RWPE2 (cell line): Measurements from ENCODE around the gene PTPRCAP.

Experiments used
- ATAC-seq: fragments of 200-7000 bp; cut with Tn5 transposase; 3 replicates; pipeline ENCODE4 v1.9.1; 2021; ENCODE audit warnings: low read depth
- DNase-seq: peaks from one replicate; pipeline ENCODE4 v3.0.0-alpha.2; 2020; ENCODE audit warnings: low spot score
- H3K27ac ChIP-seq: fragments of 450-650 bp; 2 replicates; pipeline ENCODE4 v1.5.1; 2017; ENCODE audit warnings: mild to moderate bottlenecking; ENCODE audit not compliant: poor library complexity, severe bottlenecking
- H3K27me3 ChIP-seq: fragments of 250-450 bp; sonication (Bioruptor Pico); 2 replicates; pipeline ENCODE4 v1.5.1; 2021; ENCODE audit warnings: mild to moderate bottlenecking, moderate library complexity; ENCODE audit not compliant: insufficient read depth, poor library complexity, severe bottlenecking
- H3K36me3 ChIP-seq: fragments of 250-450 bp; sonication (Bioruptor Pico); 2 replicates; pipeline ENCODE4 v1.5.1; 2020; ENCODE audit warnings: low read depth, mild to moderate bottlenecking, moderate library complexity
- H3K4me1 ChIP-seq: fragments of 250-450 bp; sonication (Bioruptor Pico); 2 replicates; pipeline ENCODE4 v1.5.1; 2021; ENCODE audit warnings: mild to moderate bottlenecking, moderate library complexity; ENCODE audit not compliant: insufficient read depth, poor library complexity, severe bottlenecking
- H3K4me3 ChIP-seq: fragments of 250-450 bp; sonication (Bioruptor Pico); 2 replicates; pipeline ENCODE4 v1.5.1; 2021; ENCODE audit warnings: mild to moderate bottlenecking, moderate library complexity; ENCODE audit not compliant: severe bottlenecking
- H3K9me3 ChIP-seq: fragments of 250-450 bp; sonication (Bioruptor Pico); 2 replicates; pipeline ENCODE4 v1.5.1; 2021; ENCODE audit warnings: mild to moderate bottlenecking, moderate library complexity; ENCODE audit not compliant: severe bottlenecking
- CTCF ChIP-seq: fragments of 450-650 bp; IDR thresholded peaks from one replicate; pipeline ENCODE4 v1.5.1; 2017; ENCODE audit warnings: mild to moderate bottlenecking, moderate library complexity; ENCODE audit not compliant: poor library complexity, severe bottlenecking

The PTPRCAP gene

DNA sequence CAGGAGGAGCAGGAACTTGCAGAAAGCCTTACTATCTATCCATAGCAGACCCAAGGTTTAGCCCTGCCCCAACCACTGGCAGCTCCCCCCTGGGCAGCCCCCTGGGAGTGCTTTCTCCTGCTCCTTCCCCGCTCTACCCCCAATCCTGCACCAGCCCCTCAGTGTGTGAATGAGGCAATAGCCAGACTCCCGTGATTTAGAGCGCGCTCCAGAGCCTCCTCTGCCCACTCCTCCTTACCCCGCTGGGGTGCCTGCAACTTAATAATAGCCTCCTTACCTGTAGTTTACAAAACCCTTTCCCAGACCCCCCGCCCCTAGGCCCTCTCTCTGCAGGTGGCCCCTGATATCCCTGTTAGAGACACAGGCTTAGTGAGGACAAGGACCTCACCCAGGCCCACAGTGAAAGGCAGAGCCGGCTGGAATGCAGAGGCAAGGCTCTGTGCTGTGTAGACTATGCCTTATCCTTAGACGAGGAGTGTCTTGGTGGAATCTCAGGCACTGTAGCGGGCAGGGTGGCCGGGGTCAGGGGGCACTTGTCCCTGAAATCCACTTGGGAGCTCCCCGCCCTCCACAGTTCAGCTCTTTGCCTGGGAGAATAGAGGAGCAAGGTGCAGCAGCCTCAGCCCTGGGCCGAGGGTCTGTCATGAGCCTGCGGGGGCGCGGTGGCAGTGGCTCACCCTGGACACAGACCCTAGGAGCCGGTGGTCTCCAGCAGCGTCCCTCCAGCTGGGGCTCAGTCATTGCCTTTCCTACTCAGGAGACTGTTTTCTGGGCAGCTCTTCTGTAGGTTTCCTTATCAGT, 26.3 kb downstream of the PTPRCAP start:
- Histone ChIP-seq H3K4me1 (no peaks in the 10 kb centered on the region), H3K27me3 (no peaks in the 10 kb centered on the region), H3K27ac (no peak overlapping the region), H3K36me3 (no peaks in the 10 kb centered on the region), H3K9me3 (no peaks in the 10 kb centered on the region), H3K4me3 (no peak overlapping the region)
- no peak for TF ChIP-seq CTCF
- ATAC-seq (no peak), DNase-seq (no peak)

DNA sequence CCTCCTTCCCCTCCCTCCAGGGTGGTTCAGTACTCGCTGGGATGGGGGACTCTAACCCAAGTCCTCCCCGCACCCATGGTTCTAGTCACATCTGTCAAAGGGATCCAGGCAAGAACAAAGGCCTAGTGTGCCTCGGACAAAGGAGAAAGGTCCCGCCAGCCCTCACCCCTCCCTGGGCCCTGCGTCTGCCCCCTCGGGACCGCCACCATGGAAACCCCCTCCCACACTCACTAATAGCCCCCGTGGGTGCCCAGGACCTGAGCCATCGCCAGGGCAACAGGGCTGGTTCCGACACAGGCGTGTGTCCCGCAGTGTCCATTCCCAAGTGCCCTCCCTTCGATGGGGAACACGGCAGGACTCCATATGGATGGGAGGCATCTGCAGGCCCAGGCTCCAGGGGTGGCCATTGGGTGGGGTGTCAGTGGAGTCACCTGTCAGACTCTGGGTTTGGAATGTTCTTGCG, 27.1 kb downstream of the PTPRCAP start:
- Histone ChIP-seq H3K9me3 (no peaks in the 10 kb centered on the region), H3K36me3 (no peaks in the 10 kb centered on the region), H3K4me3 (no peak overlapping the region), H3K27ac (no peak overlapping the region), H3K4me1 (no peaks in the 10 kb centered on the region), H3K27me3 (no peaks in the 10 kb centered on the region)
- DNase-seq (no peak), ATAC-seq (no peak)
- TF ChIP-seq CTCF = no peak

GRCh38 chr11:67409781-67410368, 27.6 kb downstream of the PTPRCAP start:
- Histone ChIP-seq H3K4me3 (no peak overlapping the region), H3K9me3 (no peaks in the 10 kb centered on the region), H3K36me3 (no peaks in the 10 kb centered on the region), H3K27ac (no peak overlapping the region), H3K27me3 (no peaks in the 10 kb centered on the region), H3K4me1 (no peaks in the 10 kb centered on the region)
- DNase-seq (no peak), ATAC-seq (no peak)
- TF ChIP-seq CTCF = no peak

GRCh38 chr11:67409261-67409666, 28.2 kb downstream of the PTPRCAP start:
- no peak for TF ChIP-seq CTCF
- Histone ChIP-seq H3K4me3 (no peak overlapping the region), H3K4me1 (no peaks in the 10 kb centered on the region), H3K36me3 (no peaks in the 10 kb centered on the region), H3K27me3 (no peaks in the 10 kb centered on the region), H3K27ac (no peak overlapping the region), H3K9me3 (no peaks in the 10 kb centered on the region)
- ATAC-seq (no peak), DNase-seq (no peak)
